AG10803 (cell line): ENCODE data around the gene VIPR1.

Source experiments
- DNase-seq: peaks from one replicate; pipeline ENCODE4 v3.0.0; 2010; ENCODE audit warnings: low read depth
- H3K4me3 ChIP-seq: 2 replicates; pipeline ENCODE4 v1.5.1; 2011; ENCODE audit warnings: mild to moderate bottlenecking, low read length, control low read depth
- TF ChIP-seq, protein P1 (sequence below): conservative IDR thresholded peaks from 2 replicates; pipeline ENCODE4 v1.5.1; 2011; ENCODE audit warnings: mild to moderate bottlenecking, low read length, control low read depth, inconsistent platforms

Gene VIPR1

DNA sequence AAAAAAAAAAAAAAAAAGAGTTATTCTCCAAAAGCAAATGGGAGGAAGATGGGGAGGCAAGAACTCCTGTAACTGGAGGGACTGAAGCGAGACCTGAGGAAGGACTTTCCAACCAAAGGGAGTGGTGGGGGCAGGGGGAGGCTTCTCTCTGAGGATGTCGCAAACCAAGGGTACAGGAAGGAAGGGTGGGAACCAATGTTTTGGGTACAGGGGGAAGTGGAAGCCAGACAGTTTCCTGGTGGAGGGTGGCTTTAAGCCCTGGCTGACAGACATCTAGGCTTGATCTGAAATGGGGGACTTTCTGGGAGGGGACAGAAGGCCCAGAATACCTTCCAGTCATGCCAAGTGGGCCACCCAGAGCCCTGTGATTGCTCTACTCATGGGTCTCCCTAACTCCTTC, 27.0 kb downstream of the VIPR1 start:
- H3K4me3 ChIP-seq = no peak overlapping the region
- DNase-seq = no peak
- TF ChIP-seq, protein P1, sequence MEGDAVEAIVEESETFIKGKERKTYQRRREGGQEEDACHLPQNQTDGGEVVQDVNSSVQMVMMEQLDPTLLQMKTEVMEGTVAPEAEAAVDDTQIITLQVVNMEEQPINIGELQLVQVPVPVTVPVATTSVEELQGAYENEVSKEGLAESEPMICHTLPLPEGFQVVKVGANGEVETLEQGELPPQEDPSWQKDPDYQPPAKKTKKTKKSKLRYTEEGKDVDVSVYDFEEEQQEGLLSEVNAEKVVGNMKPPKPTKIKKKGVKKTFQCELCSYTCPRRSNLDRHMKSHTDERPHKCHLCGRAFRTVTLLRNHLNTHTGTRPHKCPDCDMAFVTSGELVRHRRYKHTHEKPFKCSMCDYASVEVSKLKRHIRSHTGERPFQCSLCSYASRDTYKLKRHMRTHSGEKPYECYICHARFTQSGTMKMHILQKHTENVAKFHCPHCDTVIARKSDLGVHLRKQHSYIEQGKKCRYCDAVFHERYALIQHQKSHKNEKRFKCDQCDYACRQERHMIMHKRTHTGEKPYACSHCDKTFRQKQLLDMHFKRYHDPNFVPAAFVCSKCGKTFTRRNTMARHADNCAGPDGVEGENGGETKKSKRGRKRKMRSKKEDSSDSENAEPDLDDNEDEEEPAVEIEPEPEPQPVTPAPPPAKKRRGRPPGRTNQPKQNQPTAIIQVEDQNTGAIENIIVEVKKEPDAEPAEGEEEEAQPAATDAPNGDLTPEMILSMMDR = no peak

DNA sequence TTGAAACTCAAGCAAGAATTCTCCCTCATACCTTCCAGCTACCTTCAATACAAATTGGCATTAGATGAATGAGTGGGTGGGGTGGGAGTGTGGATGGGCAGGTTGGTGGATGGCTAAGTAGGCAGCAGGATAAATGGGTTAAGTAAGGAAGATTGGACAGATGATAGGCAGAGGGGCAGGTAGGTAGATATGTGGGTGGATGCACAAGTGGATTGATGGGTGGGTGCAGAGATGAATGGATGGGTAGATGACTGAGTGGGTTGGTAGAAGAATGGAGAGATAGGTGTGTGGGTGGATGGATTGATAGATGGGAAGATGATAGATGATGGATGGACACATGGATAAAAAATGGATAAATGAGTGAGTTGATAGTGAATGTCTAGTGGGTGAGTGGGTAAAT, 27.6 kb downstream of the VIPR1 start:
- TF ChIP-seq, protein P1 = no peak
- DNase-seq = no peak
- H3K4me3 ChIP-seq = no peak overlapping the region

DNA sequence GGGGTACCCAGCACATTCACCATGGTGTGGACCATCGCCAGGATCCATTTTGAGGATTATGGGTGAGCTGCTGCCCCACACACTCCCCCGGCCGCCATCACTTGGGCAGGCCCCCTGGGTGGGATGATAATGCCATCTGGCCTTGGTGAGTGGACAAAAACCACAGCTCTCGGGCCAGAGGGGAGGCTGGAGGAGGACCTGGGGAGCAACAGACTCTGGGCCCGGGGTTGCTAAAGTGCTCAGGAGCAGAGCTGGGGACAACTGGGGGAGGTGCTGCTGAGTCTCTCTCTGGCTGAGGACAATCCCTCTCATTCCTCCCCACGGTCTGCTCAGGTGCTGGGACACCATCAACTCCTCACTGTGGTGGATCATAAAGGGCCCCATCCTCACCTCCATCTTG, 29.0 kb downstream of the VIPR1 start:
- TF ChIP-seq, protein P1 = no peak
- H3K4me3 ChIP-seq = no peak overlapping the region
- no peak for DNase-seq

DNA sequence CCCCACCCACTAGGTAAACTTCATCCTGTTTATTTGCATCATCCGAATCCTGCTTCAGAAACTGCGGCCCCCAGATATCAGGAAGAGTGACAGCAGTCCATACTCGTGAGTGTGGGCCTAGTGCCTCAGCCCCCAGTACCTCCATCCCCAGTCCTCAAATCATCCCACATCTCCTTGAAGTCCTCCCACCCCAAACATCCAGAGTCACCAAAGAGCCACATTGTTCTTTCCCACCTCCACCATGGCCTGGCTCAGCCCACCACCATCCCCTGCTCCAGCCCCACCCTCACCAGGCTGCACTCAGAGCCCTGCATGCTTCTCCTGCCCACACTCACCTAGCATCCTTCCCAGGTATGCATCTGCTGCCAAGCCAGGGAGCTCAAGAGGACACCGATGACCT, 29.8 kb downstream of the VIPR1 start:
- H3K4me3 ChIP-seq = no peak overlapping the region
- TF ChIP-seq, protein P1 = no peak
- DNase-seq = no peak

DNA sequence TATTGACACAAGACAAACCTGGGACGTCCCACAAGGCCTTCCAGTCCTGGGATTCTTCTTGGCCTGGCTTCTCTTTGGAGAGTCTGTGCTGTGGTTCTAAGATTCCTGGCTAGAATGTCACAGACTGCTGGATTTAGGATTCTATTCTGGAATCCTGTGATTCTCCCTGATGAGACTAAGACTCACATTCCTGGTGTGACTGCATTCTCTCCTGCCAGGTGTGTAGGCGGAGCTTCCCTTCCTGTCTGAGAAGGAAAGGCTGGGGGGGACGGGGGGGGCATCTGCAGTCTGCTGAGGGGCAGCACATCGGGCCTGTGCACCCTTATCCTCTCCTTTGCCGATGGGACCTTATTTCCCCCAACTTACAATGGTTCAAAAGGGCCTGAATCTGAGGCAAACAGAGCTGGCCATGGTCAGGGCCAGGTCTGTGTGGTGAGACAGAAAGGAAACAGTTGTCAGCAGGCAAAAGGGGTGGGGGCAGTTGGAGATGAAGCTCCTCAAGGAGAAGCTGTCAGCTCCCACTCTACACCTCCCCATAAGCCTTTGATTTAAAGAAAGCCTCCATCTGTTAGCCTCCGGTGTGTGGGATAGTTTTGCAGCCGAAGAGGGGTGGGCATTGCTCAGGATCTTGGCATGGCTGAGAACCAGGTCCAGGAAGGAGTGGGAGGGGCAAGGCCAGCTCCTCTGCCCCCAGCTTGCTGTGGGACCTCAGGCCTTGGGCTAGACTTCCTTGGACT, 30.9 kb downstream of the VIPR1 start:
- DNase-seq = no peak
- TF ChIP-seq, protein P1 = no peak
- no peak overlapping the region for H3K4me3 ChIP-seq

DNA sequence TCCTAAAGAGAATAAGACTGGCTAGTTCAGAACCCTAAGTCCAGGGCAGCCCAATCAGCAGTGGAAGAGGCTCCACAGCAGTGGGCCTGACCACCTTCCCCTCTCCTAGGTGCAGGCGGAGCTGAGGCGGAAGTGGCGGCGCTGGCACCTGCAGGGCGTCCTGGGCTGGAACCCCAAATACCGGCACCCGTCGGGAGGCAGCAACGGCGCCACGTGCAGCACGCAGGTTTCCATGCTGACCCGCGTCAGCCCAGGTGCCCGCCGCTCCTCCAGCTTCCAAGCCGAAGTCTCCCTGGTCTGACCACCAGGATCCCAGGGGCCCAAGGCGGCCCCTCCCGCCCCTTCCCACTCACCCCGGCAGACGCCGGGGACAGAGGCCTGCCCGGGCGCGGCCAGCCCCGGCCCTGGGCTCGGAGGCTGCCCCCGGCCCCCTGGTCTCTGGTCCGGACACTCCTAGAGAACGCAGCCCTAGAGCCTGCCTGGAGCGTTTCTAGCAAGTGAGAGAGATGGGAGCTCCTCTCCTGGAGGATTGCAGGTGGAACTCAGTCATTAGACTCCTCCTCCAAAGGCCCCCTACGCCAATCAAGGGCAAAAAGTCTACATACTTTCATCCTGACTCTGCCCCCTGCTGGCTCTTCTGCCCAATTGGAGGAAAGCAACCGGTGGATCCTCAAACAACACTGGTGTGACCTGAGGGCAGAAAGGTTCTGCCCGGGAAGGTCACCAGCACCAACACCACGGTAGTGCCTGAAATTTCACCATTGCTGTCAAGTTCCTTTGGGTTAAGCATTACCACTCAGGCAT, 33.7 kb downstream of the VIPR1 start:
- H3K4me3 ChIP-seq = no peak overlapping the region
- no peak for DNase-seq
- TF ChIP-seq, protein P1 = peak; percentile 36

DNA sequence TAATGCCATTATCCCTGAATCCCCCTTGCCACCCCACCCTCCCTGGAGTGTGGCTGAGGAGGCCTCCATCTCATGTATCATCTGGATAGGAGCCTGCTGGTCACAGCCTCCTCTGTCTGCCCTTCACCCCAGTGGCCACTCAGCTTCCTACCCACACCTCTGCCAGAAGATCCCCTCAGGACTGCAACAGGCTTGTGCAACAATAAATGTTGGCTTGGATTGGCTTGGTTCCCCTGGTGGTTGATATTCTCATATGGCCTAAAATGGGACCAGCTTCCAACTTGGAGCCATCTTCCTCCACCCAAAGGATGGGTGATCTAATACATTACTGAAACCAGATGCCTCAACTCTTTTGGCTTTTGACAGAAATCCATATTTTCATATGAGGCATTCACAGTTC, 34.9 kb downstream of the VIPR1 start:
- H3K4me3 ChIP-seq = no peak overlapping the region
- TF ChIP-seq, protein P1 = no peak
- DNase-seq = no peak
